Adrenal gland (tissue), 12 donors: ENCODE measurements around the gene TMEM72. TPM values are rescaled to one million over a fixed set of nuclear protein-coding genes. Genes with fewer than 3 reads are reported as not detected.

Experiments
- DNase-seq, 7 donors: peaks; one replicate each; pipeline ENCODE4 v3.0.0-alpha.2; 2019 to 2020
- H3K27ac ChIP-seq, 5 donors: fragments of 200-600 bp; sonication (generic) in 4 of 5; 1 replicate in 3 of 5; 2 replicates in 2 of 5; pipeline versions ENCODE4 v1.5.1 to v1.8.0; 2016 to 2020; ENCODE audit warnings: mild to moderate bottlenecking in 1 of 5
- H3K27me3 ChIP-seq: fragments of 200-600 bp; 2 replicates; pipeline ENCODE4 v1.8.0; 2021
- H3K36me3 ChIP-seq, 2 donors: fragments of 200-600 bp; replicated peaks in 1 of 2; 1 replicate in 1 of 2; 2 replicates in 1 of 2; pipeline versions ENCODE4 v1.5.1 to v1.8.0; 2018 to 2022
- H3K4me1 ChIP-seq, 2 donors: fragments of 200-600 bp; replicated peaks in 1 of 2; 1 replicate in 1 of 2; 2 replicates in 1 of 2; pipeline versions ENCODE4 v1.5.1 to v1.8.0; 2018 to 2021
- H3K4me3 ChIP-seq, 4 donors: fragments of 200-600 bp; sonication (generic) in 3 of 4; one replicate each; pipeline ENCODE4 v1.5.1; 2016 to 2018
- H3K9me3 ChIP-seq, 3 donors: fragments of 200-600 bp; sonication (generic) in 1 of 3; replicated peaks in 1 of 3; 1 replicate in 2 of 3; 2 replicates in 1 of 3; pipeline versions ENCODE4 v1.5.1 to v1.8.0; 2016 to 2021
- CTCF ChIP-seq, 6 experiments: fragments of 450-650 bp in 4 of 6; fragments of 200-600 bp in 2 of 6; sonication (generic) in 1 of 6; IDR thresholded peaks; 1 replicate in 5 of 6; 2 replicates in 1 of 6; pipeline versions ENCODE4 v1.5.1 to v1.8.0; 2016 to 2021; ENCODE audit warnings: antibody characterized with exemption in 6 of 6, mild to moderate bottlenecking in 2 of 6, moderate library complexity in 1 of 6
- POLR2A ChIP-seq, 2 donors: fragments of 450-650 bp; IDR thresholded peaks; one replicate each; pipeline ENCODE4 v1.6.1; 2017; ENCODE audit warnings: antibody characterized with exemption in 2 of 2, mild to moderate bottlenecking in 2 of 2, moderate library complexity in 1 of 2
- WGBS, 4 donors: extraction: QIAGEN DNeasy Blood & Tissue Kit in 2 of 4; methylation state at CpG; one replicate each; pipeline versions ENCODE4 v1.1.5 to v1.1.7; 2013 to 2017; 5-methylcytosine and 5-hydroxymethylcytosine counted together
- intact Hi-C, 2 donors: fragments of 100-400 bp; cut with DNase I; formaldehyde crosslinking; loops; one replicate each; pipeline versions ENCODE4 v1.14.1 to v1.15.0; 2022 to 2023
- polyA plus RNA-seq, 3 donors: library from polyadenylated mRNA; stranded (reverse); fragments of 200-250 nt in 2 of 3; fragments of 350-450 nt in 1 of 3; fragmentation: Illumina TruSeq in 1 of 3; extraction: RNeasy Lipid Tissue Mini Kit (QIAGEN cat#74804) in 1 of 3; gene quantifications; one replicate each; pipeline ENCODE4 v1.2.3, GENCODE V29; 2013 to 2014
- total RNA-seq, 9 donors: library from RNA; depleted of rRNA in 4 of 9; stranded (reverse); fragments of >200 nt in 4 of 9; fragments of 120-200 nt in 1 of 9; fragmentation: NEBNext Ultra II Directional in 1 of 9; extraction: Animal tissue kit (Norgen Biotek cat#: 25700) in 1 of 9; gene quantifications; one replicate each; pipeline versions ENCODE4 v1.1.0 to v1.2.4, GENCODE V29; 2013 to 2023
- donor health status: healthy with polysubstance abuse.
- donor health status: Bipolar disorder and iron deficiency.
- donor health status: DM: yes; HTN: yes; CAD: no.
- donor health status: DM: no; HTN: no; CAD: no.
- donor health status: DM: no; HTN: no; CAD: no.
- donor health status: DM: yes; HTN: yes; CAD: no.

Gene TMEM72
- total and polyA plus RNA-seq, 12 donors: 0.17 TPM; not detected in 11

- Histone ChIP-seq H3K9me3 (no peaks in the 10 kb centered on the region), H3K27ac (no peak overlapping the region), H3K4me3 (no peak overlapping the region), H3K36me3 (no peaks in the 10 kb centered on the region), H3K27me3 (no peaks in the 10 kb centered on the region), H3K4me1 (peaks cover 5 to 9% of the 10 kb centered on the region in 2 donors)
- intact Hi-C loops: no loop called here
- no peak for TF ChIP-seq POLR2A (IDR thresholded peaks at IDR 0.05)
- peak in 3 of 7 donors; percentile 11 to 48 (median 15) for DNase-seq
- WGBS, 4 donors: 67 to 75% (median 72%) methylated on average over 5 to 7 of the region's 7 CpGs
These were observed 14.1 kb downstream of the TMEM72 start for GRCh38 chr10:44925224-44925623.

GRCh38 chr10:44925811-44926750, 14.9 kb downstream of the TMEM72 start:
- peaks cover 5 to 9% of the 10 kb centered on the region in 2 donors for H3K4me1 ChIP-seq
- no peaks in the 10 kb centered on the region for H3K36me3 ChIP-seq
- peak in 3 of 7 donors; percentile 12 to 40 (median 16) for DNase-seq
- WGBS, 4 donors: 93 to 98% (median 96%) methylated on average over 15 to 16 of the region's 16 CpGs
- H3K27me3 ChIP-seq: no peaks in the 10 kb centered on the region
- H3K4me3 ChIP-seq: no peak overlapping the region
- intact Hi-C loops: no loop called here
- TF ChIP-seq CTCF (IDR thresholded peaks at IDR 0.05) (no peak), POLR2A (IDR thresholded peaks at IDR 0.05) (no peak)
- no peaks in the 10 kb centered on the region for H3K9me3 ChIP-seq
- H3K27ac ChIP-seq: no peak overlapping the region

GRCh38 chr10:44926751-44927351, 15.7 kb downstream of the TMEM72 start:
- WGBS, 4 donors: 50 to 66% (median 63%) methylated on average over 6 to 10 of the region's 10 CpGs

GRCh38 chr10:44927352-44927751, 16.2 kb downstream of the TMEM72 start:
- TF ChIP-seq CTCF (IDR thresholded peaks at IDR 0.05): no peak
- peak in 1 of 2 donors; percentile 9 for TF ChIP-seq POLR2A (IDR thresholded peaks at IDR 0.05)
- peak; percentile 50 to 93 (median 89) for DNase-seq

More at GRCh38 chr10:44926751-44927351, 15.7 kb downstream of the TMEM72 start:
- no peaks in the 10 kb centered on the region for H3K9me3 ChIP-seq
- TF ChIP-seq CTCF (IDR thresholded peaks at IDR 0.05) (no peak), POLR2A (IDR thresholded peaks at IDR 0.05) (no peak)
- no peak overlapping the region for H3K4me3 ChIP-seq
- intact Hi-C loops: no loop called here
- H3K4me1 ChIP-seq: peaks cover 5 to 9% of the 10 kb centered on the region in 2 donors
- no peak overlapping the region for H3K27ac ChIP-seq
- H3K36me3 ChIP-seq: no peaks in the 10 kb centered on the region
- no peaks in the 10 kb centered on the region for H3K27me3 ChIP-seq
- DNase-seq: peak in 1 of 7 donors; percentile 13

More at GRCh38 chr10:44927352-44927751, 16.2 kb downstream of the TMEM72 start:
- 28 to 53% (median 43%) methylated on average over 1 to 2 of the region's 2 CpGs for WGBS, 4 donors
- no peaks in the 10 kb centered on the region for H3K9me3 ChIP-seq
- no peak overlapping the region for H3K4me3 ChIP-seq
- H3K27me3 ChIP-seq: no peaks in the 10 kb centered on the region
- intact Hi-C loops: no loop called here
- H3K27ac ChIP-seq: peak overlapping the region in 2 of 5 donors; percentile 9 to 40
- no peaks in the 10 kb centered on the region for H3K36me3 ChIP-seq
- peaks cover 5 to 9% of the 10 kb centered on the region in 2 donors for H3K4me1 ChIP-seq
